ENCODE measurements around the gene DAB1. TPM values are rescaled to one million over a fixed set of nuclear protein-coding genes. Genes with fewer than 3 reads are reported as not detected.

Gene DAB1
- total and polyA plus RNA-seq, 10 of the 15 experiments (the other 5 are each of a cell fraction or from before 2014, with no cell fraction given) = 0.02 to 0.10 (median 0.03) TPM; not detected in 5

- TF ChIP-seq KLF5 (IDR thresholded peaks at IDR 0.05; ENCODE audit: partially characterized antibody) (no peak), RELB (IDR thresholded peaks at IDR 0.05; ENCODE audit: low read depth) (no peak), MXI1 (IDR thresholded peaks at IDR 0.05; ENCODE audit: low read depth, low read length) (no peak), ZNF592 (IDR thresholded peaks at IDR 0.05) (no peak), TAF1 (IDR thresholded peaks at IDR 0.05; ENCODE audit: borderline replicate concordance, low read depth, low read length) (no peak)
- CTCF ChIA-PET = no interaction called here
- POLR2A ChIA-PET = no interaction called here
- WGBS (ENCODE audit: insufficient coverage, insufficient replicate concordance, low lambda C conversion rate, missing lambda C conversion rate) = 18% methylated on average over 4 of the region's 4 CpGs
- Histone ChIP-seq H4K20me1 (ENCODE audit: control insufficient read depth, insufficient read depth) (no peaks in the 10 kb centered on the region), H3K9ac (ENCODE audit: control insufficient read depth, insufficient read depth, low read length) (no peak overlapping the region), H3K4me1 (ENCODE audit: control insufficient read depth, insufficient read depth, low read length) (no peaks in the 10 kb centered on the region), H3K27me3 (replicated peaks in 1 of 2; ENCODE audit: control insufficient read depth in 2 of 2, insufficient read depth in 2 of 2, low read length in 1 of 2) (peaks cover 0 to 3% of the 10 kb centered on the region in 2 experiments; a peak in 1 of 4 replicates), H3K79me2 (ENCODE audit: control insufficient read depth, insufficient read depth, low read length) (no peaks in the 10 kb centered on the region), H3K27ac (ENCODE audit: control insufficient read depth, insufficient read depth) (no peak overlapping the region), H3K9me3 (replicated peaks; ENCODE audit: control insufficient read depth, insufficient read depth, low read length) (no peaks in the 10 kb centered on the region), H3K4me2 (ENCODE audit: control insufficient read depth, insufficient read depth) (no peak overlapping the region), H3K4me3 (no peak overlapping the region), H2AFZ (ENCODE audit: control insufficient read depth, low read depth, low read length) (no peak overlapping the region), H3K36me3 (ENCODE audit: control insufficient read depth in 2 of 2, insufficient read depth in 2 of 2, low read length in 1 of 2) (no peaks in the 10 kb centered on the region)
- BruUV-seq (replicated peaks) = no TSS peak
- DNase-seq (ENCODE audit: low read depth, low spot score) (no peak), ATAC-seq (no peak), FAIRE-seq (no peak)
- RAD21 ChIA-PET (ENCODE audit: unreplicated experiment) = no interaction called here
- intact Hi-C loops (cut with micrococcal nuclease; ENCODE audit: unreplicated experiment) (no loop called here), in situ Hi-C loops (cut with MboI) (no loop called here)
- SMC1A ChIA-PET (ENCODE audit: uncharacterized antibody, unreplicated experiment) = no interaction called here
Measured at GRCh38 chr1:57129865-57130264, 294.0 kb downstream of the DAB1 start.
